GM19452 (cell line): ENCODE results near the gene IRF1.

Experiments
- ATAC-seq: cut with Tn5 transposase; IDR thresholded peaks from one replicate; pipeline ENCODE4 v1.9.1; 2021; ENCODE audit not compliant: unreplicated experiment

IRF1 gene

GRCh38 chr5:132463811-132464155, 26.8 kb downstream of the IRF1 start:
- ATAC-seq, result no peak

- no peak for ATAC-seq
These were observed 27.5 kb downstream of the IRF1 start for GRCh38 chr5:132462856-132463745.

- no peak for ATAC-seq
These were observed 28.2 kb downstream of the IRF1 start for GRCh38 chr5:132462333-132462732.

- no peak for ATAC-seq
These were observed 29.0 kb downstream of the IRF1 start for GRCh38 chr5:132461569-132462070.

DNA sequence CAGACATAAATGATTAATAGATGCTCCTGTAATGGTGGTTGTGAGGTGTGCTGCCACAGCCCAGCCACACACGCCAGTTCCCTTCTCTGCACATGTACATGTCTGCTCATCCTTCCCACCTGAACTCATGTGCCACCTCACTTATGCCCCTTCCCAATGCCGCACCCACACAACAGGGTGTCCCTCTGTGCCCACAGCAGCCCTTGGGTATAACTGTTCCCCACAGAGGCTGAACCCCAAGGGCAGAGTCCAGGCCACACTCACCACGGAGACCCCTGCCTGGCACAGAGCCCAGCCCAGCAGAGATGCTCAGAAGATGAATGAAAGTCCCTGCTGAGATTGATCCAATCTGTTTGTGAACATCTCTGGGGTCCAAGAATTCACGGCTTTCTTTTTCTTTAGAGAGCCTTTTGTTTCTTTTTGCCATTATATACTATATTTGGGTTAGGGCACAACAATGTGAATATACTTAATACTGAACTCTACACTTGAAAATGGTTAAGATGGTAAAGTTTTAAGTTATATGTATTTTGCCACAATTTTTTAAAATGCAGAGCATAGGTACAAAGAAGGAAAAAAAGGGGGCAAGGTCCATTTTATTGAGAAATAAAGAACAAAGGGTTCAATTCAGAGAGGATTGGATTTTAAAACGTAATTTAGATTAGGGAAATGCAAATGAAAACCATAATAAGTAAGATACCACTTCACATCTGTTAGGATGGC, 29.6 kb downstream of the IRF1 start:
- no peak for ATAC-seq

GRCh38 chr5:132459983-132460838, 30.4 kb downstream of the IRF1 start:
- no peak for ATAC-seq

DNA sequence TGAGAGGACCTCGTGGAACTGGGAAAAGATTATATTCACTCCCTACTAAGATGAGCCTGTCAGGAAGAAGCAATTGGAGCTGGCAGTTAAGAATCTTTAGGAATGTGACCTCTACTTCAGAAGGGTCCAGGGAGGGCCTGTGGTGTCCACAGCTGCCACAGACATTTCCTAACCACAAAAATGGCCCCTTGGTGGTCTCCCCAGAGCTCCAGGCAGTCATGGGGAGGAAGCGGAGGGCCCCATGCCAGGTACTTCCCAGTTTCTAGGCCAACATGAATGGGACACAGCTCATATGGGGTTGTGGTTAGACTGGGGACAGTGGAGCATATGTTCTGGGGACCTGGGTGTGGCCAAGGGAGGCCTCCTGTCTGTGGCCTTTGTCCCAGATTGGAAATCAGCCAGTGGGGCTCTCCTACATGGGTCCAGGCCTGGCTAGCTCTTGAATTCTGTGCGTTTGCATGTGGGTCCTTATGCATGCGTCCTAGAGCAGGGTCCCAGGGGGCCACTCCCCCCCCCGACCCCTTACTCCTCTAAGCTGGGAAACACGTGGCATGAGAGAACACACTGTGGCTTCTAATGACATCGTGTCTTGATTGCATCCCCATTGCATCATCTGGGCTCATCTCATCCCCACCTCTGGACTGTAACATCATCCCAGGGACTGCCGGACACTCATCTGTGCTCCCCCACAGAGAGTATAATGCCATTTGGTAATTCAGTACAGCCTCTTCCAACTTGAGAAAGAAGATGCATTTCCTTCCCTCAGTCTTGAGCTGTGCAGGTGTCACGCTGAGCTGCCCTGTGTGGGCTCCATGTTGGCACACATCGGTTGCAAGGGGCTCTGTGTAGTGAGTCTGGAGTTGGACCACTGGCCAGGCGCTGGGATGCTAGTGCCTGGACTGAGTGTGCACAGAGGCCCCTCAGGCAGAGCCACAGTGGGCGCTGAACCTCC, 31.3 kb downstream of the IRF1 start:
- no peak for ATAC-seq

DNA sequence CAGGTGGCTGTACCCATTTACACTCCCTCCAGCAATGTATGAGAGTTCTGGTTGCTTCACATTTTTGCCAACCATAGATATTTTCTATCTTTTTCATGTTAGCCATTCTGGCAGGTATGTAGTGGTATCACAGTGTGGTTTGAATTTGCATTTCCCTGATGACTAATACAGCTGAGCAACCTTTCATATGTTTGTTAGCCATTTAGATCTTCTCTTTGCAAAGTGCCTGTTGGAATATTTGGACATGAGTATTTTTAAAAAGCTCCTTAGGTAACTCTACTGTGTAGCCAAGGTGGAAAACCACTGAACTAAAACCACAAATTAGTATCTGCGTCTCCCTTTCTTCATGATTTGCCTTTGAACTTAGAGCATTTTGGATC, 31.9 kb downstream of the IRF1 start:
- peak; percentile 47 for ATAC-seq

- no peak for ATAC-seq
These were observed 32.4 kb downstream of the IRF1 start for GRCh38 chr5:132458226-132458560.

- no peak for ATAC-seq
These were observed 33.0 kb downstream of the IRF1 start for GRCh38 chr5:132457371-132458225.

DNA sequence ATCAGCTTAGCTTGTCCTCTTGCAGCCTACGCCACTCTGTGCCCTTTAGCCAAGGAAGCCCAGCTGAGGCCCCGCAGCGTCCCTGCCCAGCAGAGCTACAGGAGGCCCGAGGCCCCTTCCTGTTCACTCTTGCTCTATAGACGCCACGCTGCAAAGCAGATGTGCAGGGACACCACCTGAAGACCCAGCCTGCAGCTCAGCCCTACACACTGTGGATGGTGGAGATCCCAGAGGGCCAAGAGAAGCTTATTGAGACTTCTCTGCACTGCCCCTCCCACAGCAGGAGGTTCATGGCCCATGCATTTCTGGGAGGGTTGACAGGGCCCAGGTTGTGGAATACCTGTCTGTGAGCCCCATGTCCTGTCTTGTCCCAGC, 33.6 kb downstream of the IRF1 start:
- ATAC-seq, result peak; percentile 7

GRCh38 chr5:132456296-132456986, 34.1 kb downstream of the IRF1 start:
- peak; percentile 56 for ATAC-seq

DNA sequence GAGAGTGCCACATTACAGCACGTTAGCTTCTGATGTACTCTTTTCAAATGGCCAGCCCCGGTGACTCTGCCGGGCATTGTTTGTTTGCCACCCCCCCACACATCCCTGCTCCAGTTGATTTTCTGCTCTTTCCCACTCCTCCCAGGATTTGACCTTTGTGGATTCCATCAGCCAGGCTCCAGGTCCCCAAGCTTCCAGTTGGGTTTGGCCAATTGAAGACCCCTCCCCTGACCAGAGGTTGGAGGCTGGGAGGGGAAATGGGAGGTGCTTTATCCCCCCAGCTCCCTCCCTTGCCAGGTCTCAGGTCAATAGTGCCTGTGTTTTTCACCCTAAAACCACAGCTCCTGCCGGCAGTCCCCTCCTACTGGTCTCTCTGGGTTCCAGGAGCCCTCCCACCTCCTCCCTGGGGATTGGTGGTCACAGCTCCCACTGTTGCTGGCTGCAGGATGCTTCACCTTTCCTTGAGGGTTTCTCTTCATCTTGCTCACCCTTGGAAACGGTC, 34.9 kb downstream of the IRF1 start:
- no peak for ATAC-seq

- ATAC-seq, result no peak
These were observed 36.2 kb downstream of the IRF1 start for GRCh38 chr5:132454361-132454760.

DNA sequence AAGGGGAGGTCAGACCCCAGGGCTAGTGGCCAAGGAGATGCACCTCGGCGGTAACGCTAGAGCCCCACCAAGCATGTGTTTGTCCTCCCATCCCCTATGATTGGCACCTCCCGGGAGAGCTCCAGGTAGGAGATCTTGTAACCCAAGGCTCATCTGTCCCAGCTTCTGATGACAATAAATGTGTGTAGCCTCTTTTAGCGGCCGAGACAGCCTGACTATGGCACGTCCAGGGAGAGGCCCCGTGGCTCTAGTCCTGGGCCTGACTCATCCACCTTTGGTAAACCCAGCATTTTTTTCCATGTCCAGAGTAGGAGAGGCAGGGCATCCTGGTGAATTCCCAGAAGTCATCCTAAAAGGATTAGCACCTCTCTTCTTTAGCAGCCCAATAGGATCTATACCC, 39.2 kb downstream of the IRF1 start:
- ATAC-seq, result no peak

- ATAC-seq, result no peak
These were observed 41.5 kb downstream of the IRF1 start for GRCh38 chr5:132449060-132449459.

- ATAC-seq, result no peak
These were observed 43.4 kb downstream of the IRF1 start for GRCh38 chr5:132447196-132447595.

GRCh38 chr5:132446621-132447020, 44.0 kb downstream of the IRF1 start:
- ATAC-seq, result no peak

GRCh38 chr5:132445930-132446329, 44.6 kb downstream of the IRF1 start:
- ATAC-seq, result no peak
